Lower leg skin (tissue), 4 donors: ENCODE data around the gene MAN2A2. TPM values are rescaled to one million over a fixed set of nuclear protein-coding genes. Genes with fewer than 3 reads are reported as not detected.

Experiments used
- DNase-seq, 2 donors: peaks; one replicate each; pipeline ENCODE4 v3.0.0-alpha.2; 2019; ENCODE audit warnings: low spot score in 2 of 2
- H3K4me3 ChIP-seq: fragments of 200-600 bp; sonication (generic); 2 replicates; pipeline ENCODE4 v1.5.1; 2017; ENCODE audit warnings: mild to moderate bottlenecking, low read depth; ENCODE audit not compliant: poor library complexity, severe bottlenecking
- POLR2A ChIP-seq, 2 donors: fragments of 450-650 bp; IDR thresholded peaks; one replicate each; pipeline ENCODE4 v1.6.1; 2016 to 2017; ENCODE audit warnings: antibody characterized with exemption in 2 of 2, mild to moderate bottlenecking in 1 of 2, moderate library complexity in 1 of 2
- whole genome bisulfite sequencing, 2 donors: methylation state at CpG; one replicate each; pipeline ENCODE4 v1.1.5; 2018; 5-methylcytosine and 5-hydroxymethylcytosine counted together
- intact Hi-C: fragments of 100-400 bp; cut with DNase I; formaldehyde crosslinking; loops from one replicate; pipeline ENCODE4 v1.15.0; 2023; ENCODE audit warnings: low total_unique reads
- total RNA-seq, 4 donors: library from RNA; depleted of rRNA; stranded (reverse); fragments of >200 nt; gene quantifications; one replicate each; pipeline ENCODE4 v1.1.0, GENCODE V29; 2016
- TF ChIP-seq, protein P1 (sequence below), 3 donors: fragments of 450-650 bp; IDR thresholded peaks; one replicate each; pipeline ENCODE4 v1.5.1; 2016; ENCODE audit warnings: antibody characterized with exemption in 3 of 3, mild to moderate bottlenecking in 3 of 3, moderate library complexity in 2 of 3

Gene MAN2A2
- total RNA-seq, 4 donors from 2014 or later, result 21.8 to 43.5 (median 27.4) TPM

DNA sequence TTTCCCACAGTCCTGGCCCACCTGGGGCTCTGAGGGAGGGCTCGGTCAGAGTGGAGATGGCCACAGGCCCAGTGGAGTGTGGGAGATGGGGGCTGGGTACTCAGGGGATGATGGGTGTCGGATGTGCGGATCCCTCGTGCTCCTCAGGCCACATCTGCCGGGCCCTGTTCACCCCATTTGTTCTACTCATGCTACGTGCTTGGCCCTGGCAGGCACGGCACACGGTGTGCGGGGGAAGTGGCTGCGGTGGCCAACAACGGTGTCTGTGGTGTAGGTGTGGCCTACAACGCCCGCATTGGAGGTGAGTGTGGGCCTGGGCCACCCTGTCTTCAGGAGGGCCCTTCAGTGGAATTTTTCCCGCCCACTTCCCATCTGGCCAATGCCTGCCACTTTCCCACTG is 25.8 kb upstream of the MAN2A2 start:
- DNase-seq, result no peak
- TF ChIP-seq POLR2A (IDR thresholded peaks at IDR 0.05), result no peak
- TF ChIP-seq, protein P1, sequence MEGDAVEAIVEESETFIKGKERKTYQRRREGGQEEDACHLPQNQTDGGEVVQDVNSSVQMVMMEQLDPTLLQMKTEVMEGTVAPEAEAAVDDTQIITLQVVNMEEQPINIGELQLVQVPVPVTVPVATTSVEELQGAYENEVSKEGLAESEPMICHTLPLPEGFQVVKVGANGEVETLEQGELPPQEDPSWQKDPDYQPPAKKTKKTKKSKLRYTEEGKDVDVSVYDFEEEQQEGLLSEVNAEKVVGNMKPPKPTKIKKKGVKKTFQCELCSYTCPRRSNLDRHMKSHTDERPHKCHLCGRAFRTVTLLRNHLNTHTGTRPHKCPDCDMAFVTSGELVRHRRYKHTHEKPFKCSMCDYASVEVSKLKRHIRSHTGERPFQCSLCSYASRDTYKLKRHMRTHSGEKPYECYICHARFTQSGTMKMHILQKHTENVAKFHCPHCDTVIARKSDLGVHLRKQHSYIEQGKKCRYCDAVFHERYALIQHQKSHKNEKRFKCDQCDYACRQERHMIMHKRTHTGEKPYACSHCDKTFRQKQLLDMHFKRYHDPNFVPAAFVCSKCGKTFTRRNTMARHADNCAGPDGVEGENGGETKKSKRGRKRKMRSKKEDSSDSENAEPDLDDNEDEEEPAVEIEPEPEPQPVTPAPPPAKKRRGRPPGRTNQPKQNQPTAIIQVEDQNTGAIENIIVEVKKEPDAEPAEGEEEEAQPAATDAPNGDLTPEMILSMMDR (IDR thresholded peaks at IDR 0.05), result no peak
- intact Hi-C loops, result no loop called here
- WGBS, 2 donors, result 87 to 91% methylated on average over 14 of the region's 14 CpGs
- no peak overlapping the region for H3K4me3 ChIP-seq

DNA sequence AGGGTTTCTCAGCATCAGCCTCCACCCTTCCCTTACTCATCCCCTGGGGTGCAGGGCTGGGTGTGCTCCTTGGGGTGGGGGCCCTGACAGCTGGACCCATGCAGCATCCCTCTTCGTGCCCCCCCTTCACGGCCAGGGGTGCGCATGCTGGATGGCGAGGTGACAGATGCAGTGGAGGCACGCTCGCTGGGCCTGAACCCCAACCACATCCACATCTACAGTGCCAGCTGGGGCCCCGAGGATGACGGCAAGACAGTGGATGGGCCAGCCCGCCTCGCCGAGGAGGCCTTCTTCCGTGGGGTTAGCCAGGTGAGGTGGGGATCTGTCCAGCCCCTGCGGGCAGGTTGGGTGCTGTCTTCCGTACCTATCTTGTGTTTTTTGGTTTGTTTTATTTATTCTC is 25.1 kb upstream of the MAN2A2 start:
- TF ChIP-seq, protein P1 (IDR thresholded peaks at IDR 0.05), result no peak
- TF ChIP-seq POLR2A (IDR thresholded peaks at IDR 0.05), result no peak
- H3K4me3 ChIP-seq, result no peak overlapping the region
- DNase-seq, result no peak
- WGBS, 2 donors, result 95% methylated on average over 14 of the region's 14 CpGs
- intact Hi-C loops, result no loop called here

DNA sequence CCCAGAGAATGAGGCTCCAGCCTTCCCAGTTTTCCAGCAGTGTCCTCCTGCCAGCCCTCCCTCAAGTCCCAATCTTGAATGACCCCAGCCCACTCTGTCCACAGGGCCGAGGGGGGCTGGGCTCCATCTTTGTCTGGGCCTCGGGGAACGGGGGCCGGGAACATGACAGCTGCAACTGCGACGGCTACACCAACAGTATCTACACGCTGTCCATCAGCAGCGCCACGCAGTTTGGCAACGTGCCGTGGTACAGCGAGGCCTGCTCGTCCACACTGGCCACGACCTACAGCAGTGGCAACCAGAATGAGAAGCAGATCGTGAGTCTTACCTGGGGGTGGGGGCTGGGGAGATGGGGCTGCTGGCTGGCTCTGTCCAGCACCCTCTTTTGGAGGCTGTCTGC is 24.4 kb upstream of the MAN2A2 start:
- intact Hi-C loops, result no loop called here
- H3K4me3 ChIP-seq, result no peak overlapping the region
- 90% methylated on average over 14 to 15 of the region's 15 CpGs for WGBS, 2 donors
- TF ChIP-seq, protein P1 (IDR thresholded peaks at IDR 0.05), result no peak
- TF ChIP-seq POLR2A (IDR thresholded peaks at IDR 0.05), result no peak
- DNase-seq, result peak in 1 of 2 donors; percentile 84

DNA sequence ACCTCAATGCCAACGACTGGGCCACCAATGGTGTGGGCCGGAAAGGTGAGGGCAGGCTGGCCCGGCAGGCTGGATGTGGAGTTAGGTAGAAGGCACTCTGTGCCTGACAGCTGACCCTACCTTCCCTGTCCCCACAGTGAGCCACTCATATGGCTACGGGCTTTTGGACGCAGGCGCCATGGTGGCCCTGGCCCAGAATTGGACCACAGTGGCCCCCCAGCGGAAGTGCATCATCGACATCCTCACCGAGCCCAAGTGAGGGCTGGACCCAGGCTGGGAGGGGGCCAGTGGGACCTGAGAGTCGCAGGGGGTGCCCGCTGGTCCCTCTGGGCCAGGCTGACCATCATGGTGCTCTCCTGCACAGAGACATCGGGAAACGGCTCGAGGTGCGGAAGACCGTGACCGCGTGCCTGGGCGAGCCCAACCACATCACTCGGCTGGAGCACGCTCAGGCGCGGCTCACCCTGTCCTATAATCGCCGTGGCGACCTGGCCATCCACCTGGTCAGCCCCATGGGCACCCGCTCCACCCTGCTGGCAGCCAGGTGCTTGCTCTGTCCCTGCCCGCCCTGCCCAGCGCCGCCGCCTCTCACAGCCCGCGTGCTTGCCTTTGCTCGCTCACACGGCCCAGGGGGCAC is 23.3 kb upstream of the MAN2A2 start:
- no peak overlapping the region for H3K4me3 ChIP-seq
- intact Hi-C loops, result loop anchor here (5.0 kb wide), 1 partner anchor 1878 kb away; no protein-coding TSS in a partner anchor
- TF ChIP-seq, protein P1 (IDR thresholded peaks at IDR 0.05), result no peak
- no peak for TF ChIP-seq POLR2A (IDR thresholded peaks at IDR 0.05)
- WGBS, 2 donors, result 90 to 91% methylated on average over 29 to 31 of the region's 35 CpGs
- no peak for DNase-seq

DNA sequence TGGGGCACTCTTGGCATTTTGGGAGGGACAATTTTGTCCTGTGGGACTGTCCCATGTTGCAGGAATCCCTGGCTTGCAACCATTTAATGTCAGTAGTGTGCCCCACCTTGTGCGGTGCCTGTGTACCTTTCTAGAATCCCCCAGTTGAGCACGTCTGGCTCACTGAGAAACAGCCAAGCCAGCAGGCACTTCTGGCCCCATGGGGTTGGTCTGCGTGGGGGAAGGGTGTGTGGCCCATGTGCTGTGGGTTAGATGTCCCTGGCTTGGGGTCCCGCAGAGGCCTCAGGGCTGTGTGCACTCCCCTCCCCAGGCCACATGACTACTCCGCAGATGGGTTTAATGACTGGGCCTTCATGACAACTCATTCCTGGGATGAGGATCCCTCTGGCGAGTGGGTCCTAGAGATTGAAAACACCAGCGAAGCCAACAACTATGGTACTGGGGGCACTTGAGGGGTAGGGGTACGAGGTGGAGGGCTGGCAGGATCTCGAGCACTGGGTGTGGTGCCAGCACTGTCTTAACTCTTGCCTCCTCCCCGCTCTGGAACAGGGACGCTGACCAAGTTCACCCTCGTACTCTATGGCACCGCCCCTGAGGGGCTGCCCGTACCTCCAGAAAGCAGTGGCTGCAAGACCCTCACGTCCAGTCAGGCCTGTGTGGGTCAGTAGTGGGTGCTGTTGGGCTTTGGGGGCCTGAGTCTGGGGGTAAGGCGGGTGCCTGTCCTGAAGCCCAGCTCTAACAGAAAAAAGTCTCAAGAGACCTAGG is 22.5 kb upstream of the MAN2A2 start:
- intact Hi-C loops, result loop anchor here (5.0 kb wide), 1 partner anchor 1878 kb away; no protein-coding TSS in a partner anchor
- no peak overlapping the region for H3K4me3 ChIP-seq
- no peak for DNase-seq
- WGBS, 2 donors, result 81 to 86% methylated on average over 13 to 16 of the region's 16 CpGs
- no peak for TF ChIP-seq POLR2A (IDR thresholded peaks at IDR 0.05)
- TF ChIP-seq, protein P1 (IDR thresholded peaks at IDR 0.05), result no peak
